ENCODE measurements around the gene TMEM154. TPM values are rescaled to one million over a fixed set of nuclear protein-coding genes. Genes with fewer than 3 reads are reported as not detected.

Gene TMEM154
- total RNA-seq, 1 experiment from 2014 or later = 0.22 TPM

DNA sequence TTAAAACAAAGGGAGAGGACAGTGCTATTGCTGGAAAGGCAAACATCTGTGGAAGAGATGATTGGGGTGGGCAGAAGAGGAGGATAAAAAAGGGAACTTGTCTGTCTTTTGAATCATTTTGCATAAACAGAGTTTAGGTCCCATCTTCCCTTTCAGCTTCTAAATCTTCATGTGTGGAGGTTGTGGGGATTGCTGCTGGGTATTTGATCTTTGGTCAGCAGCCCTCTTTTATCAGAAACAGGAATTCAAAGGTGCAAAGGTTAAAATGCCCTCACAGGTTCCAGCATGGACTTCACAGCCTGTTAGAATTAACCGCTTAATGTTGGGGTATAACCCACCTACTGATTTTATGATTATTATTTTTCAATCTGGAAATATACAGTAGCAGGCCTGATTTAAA, 39.5 kb upstream of the TMEM154 start:
- Histone ChIP-seq H3K27me3 (ENCODE audit: low read length) (no peaks in the 10 kb centered on the region), H3K79me2 (ENCODE audit: low read length) (no peaks in the 10 kb centered on the region)

DNA sequence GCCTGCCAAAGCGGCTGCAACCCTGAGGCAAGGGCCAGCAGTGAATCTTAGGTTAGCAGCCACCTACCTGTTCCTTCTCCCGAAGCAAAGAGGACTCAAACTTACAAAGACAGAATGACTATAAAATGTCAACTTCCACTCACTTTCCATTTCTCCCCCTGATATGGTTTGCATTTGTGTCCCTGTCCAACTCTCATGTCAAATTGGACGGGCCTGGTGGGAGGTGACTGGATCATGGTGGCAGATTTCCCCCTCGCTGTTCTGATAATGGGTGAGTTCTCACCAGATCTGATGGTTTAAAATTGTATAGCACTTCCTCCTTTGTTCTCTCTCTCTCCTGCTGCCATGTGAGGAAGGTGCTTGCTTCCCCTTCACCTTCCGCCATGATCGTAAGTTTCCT, 35.3 kb upstream of the TMEM154 start:
- Histone ChIP-seq H3K4me1 (ENCODE audit: low read length) (peaks cover 9% of the 10 kb centered on the region), H3K9me2 (replicated peaks; ENCODE audit: insufficient read depth, low read length) (no peaks in the 10 kb centered on the region), H3K27me3 (ENCODE audit: low read length) (no peaks in the 10 kb centered on the region), H3K9ac (ENCODE audit: low read length) (no peak overlapping the region), H3K27ac (ENCODE audit: low read length) (no peak overlapping the region), H3K36me3 (ENCODE audit: insufficient read depth, low read length) (no peaks in the 10 kb centered on the region), H2AFZ (ENCODE audit: low read length) (no peak overlapping the region), H3K4me2 (ENCODE audit: low read depth, low read length, poor library complexity, severe bottlenecking) (no peak overlapping the region), H4K20me1 (ENCODE audit: insufficient read depth, low read depth, low read length) (no peaks in the 10 kb centered on the region), H3K79me2 (ENCODE audit: low read length) (no peaks in the 10 kb centered on the region), H3K9me3 (ENCODE audit: low read length) (no peaks in the 10 kb centered on the region), H3K4me3 (ENCODE audit: low read length) (no peak overlapping the region)
- DNase-seq = no peak

More for the DNA sequence above, 39.5 kb upstream of the TMEM154 start:
- no peaks in the 10 kb centered on the region for H3K9me3 ChIP-seq (ENCODE audit: low read length)
- peaks cover 5% of the 10 kb centered on the region; the same call in 1 of the 2 replicates for H4K20me1 ChIP-seq (ENCODE audit: insufficient read depth, low read depth, low read length)
- no peak overlapping the region for H3K4me2 ChIP-seq (ENCODE audit: low read depth, low read length, poor library complexity, severe bottlenecking)
- H3K4me1 ChIP-seq (ENCODE audit: low read length) = peaks cover 9% of the 10 kb centered on the region
- H3K9ac ChIP-seq (ENCODE audit: low read length) = no peak overlapping the region
- no peaks in the 10 kb centered on the region for H3K36me3 ChIP-seq (ENCODE audit: insufficient read depth, low read length)
- H3K9me2 ChIP-seq (replicated peaks; ENCODE audit: insufficient read depth, low read length) = no peaks in the 10 kb centered on the region
- no peak overlapping the region for H3K27ac ChIP-seq (ENCODE audit: low read length)
- no peak for DNase-seq
- H2AFZ ChIP-seq (ENCODE audit: low read length) = no peak overlapping the region
- no peak overlapping the region for H3K4me3 ChIP-seq (ENCODE audit: low read length)

DNA sequence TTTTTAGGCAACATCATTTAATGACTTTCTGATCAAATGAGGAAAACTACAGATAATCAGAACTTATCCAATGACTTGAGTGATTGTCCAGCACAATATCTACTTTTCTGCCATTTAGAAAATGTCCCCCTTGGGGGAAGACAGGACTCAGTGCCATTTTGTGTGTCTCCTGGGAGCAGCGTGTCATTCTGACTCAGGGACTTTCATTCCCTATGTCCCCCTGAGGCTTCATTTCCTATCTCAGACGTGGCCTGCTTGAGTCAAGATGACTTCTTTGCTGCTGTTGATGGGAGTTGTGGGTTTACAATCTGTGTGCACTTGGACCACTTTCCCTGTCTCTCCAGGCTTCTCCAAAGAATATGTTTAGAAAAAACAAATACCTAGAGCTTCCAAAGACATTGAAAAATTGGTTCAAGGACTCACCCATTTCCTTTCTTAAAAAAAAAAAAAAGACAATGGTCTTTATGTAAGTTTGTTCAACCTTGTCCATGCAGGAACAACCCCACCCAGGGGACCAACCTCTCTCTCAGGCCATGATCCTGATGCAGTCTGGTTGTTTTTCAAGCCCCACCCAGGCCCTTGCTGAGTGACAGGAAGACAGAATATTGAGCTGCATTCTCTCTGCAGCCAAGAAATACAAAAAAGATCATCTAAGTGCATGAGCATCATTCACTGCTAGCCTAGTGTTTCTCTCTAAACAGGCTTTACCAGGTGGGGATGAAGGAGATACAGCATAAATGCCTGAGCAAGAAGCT, 34.3 kb upstream of the TMEM154 start:
- Histone ChIP-seq H3K9me2 (replicated peaks; ENCODE audit: insufficient read depth, low read length) (no peaks in the 10 kb centered on the region), H3K27me3 (ENCODE audit: low read length) (no peaks in the 10 kb centered on the region), H3K9ac (ENCODE audit: low read length) (no peak overlapping the region), H3K4me2 (ENCODE audit: low read depth, low read length, poor library complexity, severe bottlenecking) (no peak overlapping the region), H3K4me3 (ENCODE audit: low read length) (no peak overlapping the region), H3K27ac (ENCODE audit: low read length) (no peak overlapping the region), H2AFZ (ENCODE audit: low read length) (no peak overlapping the region), H4K20me1 (ENCODE audit: insufficient read depth, low read depth, low read length) (no peaks in the 10 kb centered on the region), H3K4me1 (ENCODE audit: low read length) (peaks cover 3% of the 10 kb centered on the region), H3K36me3 (ENCODE audit: insufficient read depth, low read length) (no peaks in the 10 kb centered on the region), H3K9me3 (ENCODE audit: low read length) (no peaks in the 10 kb centered on the region), H3K79me2 (ENCODE audit: low read length) (no peaks in the 10 kb centered on the region)
- no peak for DNase-seq

DNA sequence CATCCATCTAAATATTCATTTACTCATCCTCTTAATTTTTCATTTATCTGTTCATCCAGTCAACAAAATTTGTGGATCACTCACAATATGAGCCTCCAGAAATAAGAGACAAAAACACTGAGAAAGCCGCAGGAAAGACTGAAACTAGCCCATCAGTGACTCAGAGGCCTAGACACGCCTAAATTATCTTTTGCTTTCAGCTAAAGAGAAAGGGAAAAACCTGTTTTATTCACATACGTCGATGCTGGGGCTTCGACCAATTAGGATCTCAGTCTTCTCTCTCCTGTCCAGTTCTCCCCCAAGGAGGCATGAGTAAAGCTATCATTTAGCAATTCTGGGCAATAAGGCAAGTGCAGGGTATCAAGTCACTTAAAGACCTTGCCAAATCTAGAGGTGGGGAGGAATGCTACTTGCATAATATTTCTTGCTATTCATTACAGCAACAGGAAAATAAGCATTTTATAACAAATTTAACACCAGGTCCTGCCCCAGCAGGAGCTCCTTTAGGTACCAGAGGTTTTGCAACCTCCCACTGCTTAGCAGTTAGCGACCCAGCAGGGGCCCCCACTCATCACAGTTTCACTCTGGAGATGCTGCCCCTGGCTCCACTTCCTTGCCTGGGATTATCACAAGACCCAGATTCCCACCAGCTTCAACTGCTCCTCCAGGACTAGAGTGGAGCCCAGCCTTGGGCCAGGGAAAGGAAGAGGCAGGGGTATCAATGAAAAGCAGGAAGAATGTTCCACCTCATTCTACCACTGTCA, 30.1 kb upstream of the TMEM154 start:
- no peak for DNase-seq
- Histone ChIP-seq H3K27me3 (ENCODE audit: low read length) (no peaks in the 10 kb centered on the region), H4K20me1 (ENCODE audit: insufficient read depth, low read depth, low read length) (no peaks in the 10 kb centered on the region), H3K27ac (ENCODE audit: low read length) (no peak overlapping the region), H3K36me3 (ENCODE audit: insufficient read depth, low read length) (no peaks in the 10 kb centered on the region), H3K4me1 (ENCODE audit: low read length) (no peaks in the 10 kb centered on the region), H3K79me2 (ENCODE audit: low read length) (no peaks in the 10 kb centered on the region), H2AFZ (ENCODE audit: low read length) (no peak overlapping the region), H3K4me3 (ENCODE audit: low read length) (no peak overlapping the region), H3K9ac (ENCODE audit: low read length) (no peak overlapping the region), H3K9me2 (replicated peaks; ENCODE audit: insufficient read depth, low read length) (no peaks in the 10 kb centered on the region), H3K4me2 (ENCODE audit: low read depth, low read length, poor library complexity, severe bottlenecking) (no peak overlapping the region), H3K9me3 (ENCODE audit: low read length) (no peaks in the 10 kb centered on the region)

DNA sequence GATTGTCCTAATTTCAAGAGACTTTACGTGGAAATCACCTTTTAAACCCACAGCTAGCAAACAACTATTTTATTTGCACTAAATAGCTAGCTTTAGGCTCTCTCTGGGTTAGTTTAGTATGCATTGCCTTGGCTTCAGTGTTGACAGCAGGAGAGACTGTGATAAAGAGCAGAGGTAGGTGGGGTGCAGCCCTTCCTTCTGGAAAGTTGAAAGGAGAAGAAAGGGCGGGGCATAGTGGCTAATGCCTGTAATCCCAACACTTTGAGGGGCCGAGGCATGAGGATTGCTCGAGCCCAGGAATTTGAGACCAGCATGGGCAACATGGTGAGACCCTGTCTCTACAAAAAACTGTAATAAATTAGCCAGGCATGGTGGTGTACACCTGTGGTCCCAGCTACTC, 29.0 kb upstream of the TMEM154 start:
- H2AFZ ChIP-seq (ENCODE audit: low read length) = no peak overlapping the region
- no peak overlapping the region for H3K27ac ChIP-seq (ENCODE audit: low read length)
- no peaks in the 10 kb centered on the region for H3K4me1 ChIP-seq (ENCODE audit: low read length)
- no peak overlapping the region for H3K9ac ChIP-seq (ENCODE audit: low read length)
- H3K9me3 ChIP-seq (ENCODE audit: low read length) = no peaks in the 10 kb centered on the region
- no peak for DNase-seq
- H3K4me3 ChIP-seq (ENCODE audit: low read length) = no peak overlapping the region
- H4K20me1 ChIP-seq (ENCODE audit: insufficient read depth, low read depth, low read length) = no peaks in the 10 kb centered on the region
- H3K4me2 ChIP-seq (ENCODE audit: low read depth, low read length, poor library complexity, severe bottlenecking) = no peak overlapping the region
- no peaks in the 10 kb centered on the region for H3K36me3 ChIP-seq (ENCODE audit: insufficient read depth, low read length)
- H3K9me2 ChIP-seq (replicated peaks; ENCODE audit: insufficient read depth, low read length) = no peaks in the 10 kb centered on the region
- no peaks in the 10 kb centered on the region for H3K27me3 ChIP-seq (ENCODE audit: low read length)
- H3K79me2 ChIP-seq (ENCODE audit: low read length) = no peaks in the 10 kb centered on the region

DNA sequence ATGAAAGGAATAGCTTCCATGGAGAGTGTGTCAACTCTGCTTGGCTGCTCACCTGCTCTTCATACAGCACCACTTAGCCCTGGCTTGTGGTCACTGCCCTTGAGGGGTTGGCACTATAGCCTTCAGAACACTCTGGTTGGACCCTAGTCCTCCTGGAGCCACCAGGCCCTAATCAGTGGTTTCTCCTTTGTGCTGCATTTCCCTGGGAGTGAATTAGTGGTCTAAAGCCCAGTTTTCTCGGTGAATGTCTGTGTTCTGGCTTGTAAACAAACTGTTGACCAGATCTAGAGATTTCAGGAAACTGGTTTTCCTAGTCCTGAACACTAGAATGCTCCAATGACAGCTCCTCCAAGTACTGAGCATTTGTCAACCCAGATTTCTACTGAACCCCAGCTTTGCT, 28.6 kb upstream of the TMEM154 start:
- Histone ChIP-seq H3K4me2 (ENCODE audit: low read depth, low read length, poor library complexity, severe bottlenecking) (no peak overlapping the region), H3K36me3 (ENCODE audit: insufficient read depth, low read length) (no peaks in the 10 kb centered on the region), H3K9me2 (replicated peaks; ENCODE audit: insufficient read depth, low read length) (no peaks in the 10 kb centered on the region), H3K4me3 (ENCODE audit: low read length) (no peak overlapping the region), H3K9ac (ENCODE audit: low read length) (no peak overlapping the region), H4K20me1 (ENCODE audit: insufficient read depth, low read depth, low read length) (no peaks in the 10 kb centered on the region), H3K4me1 (ENCODE audit: low read length) (no peaks in the 10 kb centered on the region), H2AFZ (ENCODE audit: low read length) (no peak overlapping the region), H3K9me3 (ENCODE audit: low read length) (no peaks in the 10 kb centered on the region), H3K27ac (ENCODE audit: low read length) (no peak overlapping the region), H3K79me2 (ENCODE audit: low read length) (no peaks in the 10 kb centered on the region), H3K27me3 (ENCODE audit: low read length) (no peaks in the 10 kb centered on the region)
- no peak for DNase-seq

DNA sequence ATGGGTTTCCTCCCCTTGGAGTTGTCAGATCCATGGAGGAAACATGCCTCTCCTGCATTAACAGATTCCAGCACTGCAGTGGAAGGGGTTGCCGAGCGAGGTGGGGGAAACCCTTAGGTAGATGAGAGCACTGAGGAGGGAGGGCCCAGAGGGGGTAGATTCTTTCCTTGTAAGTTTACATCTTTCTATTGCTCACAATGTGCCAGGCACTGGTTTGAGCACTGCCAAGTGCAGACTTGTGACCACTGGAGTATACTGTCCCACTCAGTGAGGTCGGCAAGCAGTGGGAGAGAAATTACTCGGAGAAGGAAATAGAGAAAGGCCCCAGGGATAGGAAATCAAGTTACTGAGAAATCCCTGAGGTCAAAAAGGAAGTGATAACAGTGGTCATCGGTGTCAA, 27.8 kb upstream of the TMEM154 start:
- Histone ChIP-seq H3K27me3 (ENCODE audit: low read length) (no peaks in the 10 kb centered on the region), H3K4me3 (ENCODE audit: low read length) (no peak overlapping the region), H3K27ac (ENCODE audit: low read length) (no peak overlapping the region), H3K9me2 (replicated peaks; ENCODE audit: insufficient read depth, low read length) (no peaks in the 10 kb centered on the region), H3K4me2 (ENCODE audit: low read depth, low read length, poor library complexity, severe bottlenecking) (no peak overlapping the region), H4K20me1 (ENCODE audit: insufficient read depth, low read depth, low read length) (no peaks in the 10 kb centered on the region), H3K9me3 (ENCODE audit: low read length) (no peaks in the 10 kb centered on the region), H3K4me1 (ENCODE audit: low read length) (no peaks in the 10 kb centered on the region), H3K79me2 (ENCODE audit: low read length) (no peaks in the 10 kb centered on the region), H3K36me3 (ENCODE audit: insufficient read depth, low read length) (no peaks in the 10 kb centered on the region), H2AFZ (ENCODE audit: low read length) (no peak overlapping the region), H3K9ac (ENCODE audit: low read length) (no peak overlapping the region)
- DNase-seq = no peak

DNA sequence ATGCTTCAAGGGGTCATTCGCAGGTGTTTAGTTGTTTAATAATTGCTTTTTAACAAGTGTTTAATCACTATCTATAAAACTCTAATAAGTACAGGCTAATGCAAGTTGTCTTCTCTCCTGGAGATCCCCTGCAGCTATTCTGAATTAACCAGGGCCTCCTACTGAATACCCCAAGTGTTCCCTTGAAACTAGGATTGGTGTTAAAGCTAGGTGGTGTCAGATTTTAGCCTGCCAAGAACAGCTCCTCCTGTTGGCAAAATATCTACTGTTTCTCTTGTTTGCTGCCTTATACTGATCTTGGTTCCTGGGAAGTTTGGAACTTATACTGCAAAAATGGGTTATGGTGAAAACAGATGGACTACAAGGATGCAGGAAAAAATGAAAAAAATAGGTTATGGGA, 26.1 kb upstream of the TMEM154 start:
- no peaks in the 10 kb centered on the region for H3K27me3 ChIP-seq (ENCODE audit: low read length)
- no peak overlapping the region for H3K4me3 ChIP-seq (ENCODE audit: low read length)
- H3K36me3 ChIP-seq (ENCODE audit: insufficient read depth, low read length) = no peaks in the 10 kb centered on the region
- no peak overlapping the region for H3K9ac ChIP-seq (ENCODE audit: low read length)
- no peak overlapping the region for H3K4me2 ChIP-seq (ENCODE audit: low read depth, low read length, poor library complexity, severe bottlenecking)
- no peaks in the 10 kb centered on the region for H3K9me2 ChIP-seq (replicated peaks; ENCODE audit: insufficient read depth, low read length)
- no peak overlapping the region for H3K27ac ChIP-seq (ENCODE audit: low read length)
- H3K9me3 ChIP-seq (ENCODE audit: low read length) = no peaks in the 10 kb centered on the region
- no peaks in the 10 kb centered on the region for H4K20me1 ChIP-seq (ENCODE audit: insufficient read depth, low read depth, low read length)
- H3K4me1 ChIP-seq (ENCODE audit: low read length) = no peaks in the 10 kb centered on the region
- no peak for DNase-seq
- H2AFZ ChIP-seq (ENCODE audit: low read length) = no peak overlapping the region
- H3K79me2 ChIP-seq (ENCODE audit: low read length) = no peaks in the 10 kb centered on the region

Measured in Karpas-422 (cell line).